HG03159 (cell line): ENCODE measurements around the gene CIT.

ENCODE experiments used
- ATAC-seq: cut with Tn5 transposase; IDR thresholded peaks from one replicate; pipeline ENCODE4 v1.9.1; 2021; ENCODE audit warnings: mild to moderate bottlenecking, moderate library complexity; ENCODE audit not compliant: unreplicated experiment

The CIT gene

DNA sequence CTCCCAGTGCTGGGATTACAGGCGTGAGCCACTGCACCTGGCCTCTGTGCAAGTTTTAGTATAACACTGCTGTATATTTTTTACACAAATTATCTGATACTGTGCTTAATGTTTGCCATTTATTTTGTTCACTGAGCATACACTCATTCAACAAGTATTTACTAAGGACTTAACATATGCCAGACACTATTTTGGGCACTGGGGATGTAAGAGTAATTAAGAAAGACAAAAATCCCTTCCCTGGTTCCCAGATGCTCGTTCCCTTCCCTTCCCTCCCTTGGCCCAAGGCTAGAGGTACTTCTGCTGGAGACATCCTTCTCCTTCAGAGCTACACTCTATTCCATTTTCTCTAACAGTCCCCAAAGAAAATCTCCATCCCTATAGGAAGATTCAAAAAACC lies 12.5 kb downstream of the CIT start:
- no peak for ATAC-seq

DNA sequence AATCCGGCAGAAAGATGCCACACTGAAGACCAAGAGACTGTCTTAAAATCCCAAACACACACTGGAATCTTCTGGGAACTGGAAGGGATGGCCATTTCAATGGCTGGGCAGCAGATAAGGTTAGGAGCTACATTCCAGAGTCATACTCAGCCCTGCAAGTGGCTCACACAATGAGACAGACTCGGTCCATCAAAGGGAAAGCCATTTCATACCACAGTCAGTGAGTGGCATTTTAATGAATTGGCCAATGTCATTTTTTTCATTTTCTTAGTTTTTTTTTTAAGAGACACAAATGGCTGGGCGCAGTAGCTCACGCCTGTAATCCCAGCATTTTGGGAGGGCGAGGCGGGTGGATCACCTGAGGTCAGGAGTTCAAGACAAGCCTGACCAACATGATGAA lies 17.9 kb downstream of the CIT start:
- no peak for ATAC-seq

DNA sequence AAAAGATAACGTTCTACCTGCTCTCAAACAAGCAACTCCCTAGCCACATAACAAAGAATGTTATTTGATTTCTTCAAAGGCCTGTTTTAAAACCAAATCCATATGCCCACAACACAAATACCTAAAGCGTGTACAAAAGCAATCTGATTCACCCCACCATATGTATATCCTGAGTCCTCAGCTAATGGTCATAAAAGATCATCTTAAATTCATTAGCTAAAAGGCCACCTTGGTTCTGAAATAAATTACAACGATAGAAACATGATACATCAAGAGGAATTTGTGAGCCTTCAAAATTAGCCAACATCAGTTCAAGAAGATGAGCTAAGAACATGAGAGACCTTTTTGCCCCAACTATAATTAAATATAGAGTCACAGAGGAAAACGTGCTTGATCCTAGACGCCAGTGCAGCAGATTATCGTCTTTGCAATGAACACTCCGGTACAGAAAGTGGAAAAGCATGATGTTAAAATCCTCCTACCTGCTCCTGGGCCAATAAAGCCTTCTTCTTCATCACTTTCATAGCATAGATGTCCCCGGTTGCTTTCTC lies 20.0 kb downstream of the CIT start:
- ATAC-seq = no peak

DNA sequence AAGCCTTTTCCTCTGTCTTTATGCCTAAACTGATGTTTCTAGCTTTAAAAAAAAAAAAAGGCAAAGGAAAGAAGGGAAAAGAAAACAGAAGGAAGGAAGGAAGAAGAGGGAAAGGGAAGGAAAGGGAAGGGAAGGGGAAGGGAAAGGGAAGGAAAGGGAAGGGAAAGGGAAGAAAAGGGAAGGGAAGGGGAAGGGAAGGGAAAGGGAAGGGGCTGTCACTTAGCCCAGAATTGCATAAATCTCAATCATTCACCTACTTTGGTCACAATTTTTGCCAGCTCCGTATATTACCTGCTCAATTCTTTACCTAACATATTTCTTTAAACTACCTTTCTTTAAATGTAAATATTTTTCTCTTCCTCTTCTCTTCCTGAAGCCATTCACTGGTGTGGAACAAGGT lies 26.8 kb downstream of the CIT start:
- no peak for ATAC-seq

DNA sequence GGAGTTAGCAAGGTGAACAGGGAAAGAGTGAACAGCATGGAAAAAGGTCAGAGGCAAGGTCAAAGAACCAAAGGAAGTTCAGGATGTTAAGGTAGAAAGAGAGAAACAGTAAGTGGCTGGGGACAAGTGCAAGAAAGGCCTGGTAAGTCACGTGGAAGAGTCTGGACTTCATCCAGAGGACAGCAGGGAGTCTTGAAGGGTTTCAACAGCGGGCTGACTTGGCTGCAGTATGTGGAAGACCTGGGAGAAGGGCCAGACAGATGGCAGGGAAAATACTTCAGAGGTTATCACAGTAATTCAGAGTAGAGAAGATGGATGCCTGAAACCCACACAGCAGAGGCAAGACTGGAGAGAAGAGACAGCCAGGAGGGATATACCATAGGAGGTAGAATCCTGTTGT lies 34.0 kb downstream of the CIT start:
- no peak for ATAC-seq

DNA sequence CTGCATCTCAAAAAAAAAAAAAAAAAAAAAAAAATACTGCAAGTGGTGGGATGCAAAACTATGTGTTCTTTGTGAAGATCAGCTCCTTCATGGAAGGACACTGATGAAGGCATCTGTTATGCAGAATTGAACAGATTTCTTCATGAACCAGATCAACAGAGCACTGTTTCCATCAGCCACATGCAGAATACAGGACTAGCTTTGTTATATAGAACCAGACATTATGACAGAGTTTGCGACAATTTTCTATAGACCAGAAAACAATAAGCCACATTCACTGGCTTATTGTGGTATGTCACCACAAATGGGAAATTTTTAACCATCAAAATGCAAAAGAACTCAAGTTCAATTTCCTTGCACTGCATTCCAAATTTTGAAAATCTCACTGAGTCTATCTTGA lies 34.7 kb downstream of the CIT start:
- no peak for ATAC-seq

DNA sequence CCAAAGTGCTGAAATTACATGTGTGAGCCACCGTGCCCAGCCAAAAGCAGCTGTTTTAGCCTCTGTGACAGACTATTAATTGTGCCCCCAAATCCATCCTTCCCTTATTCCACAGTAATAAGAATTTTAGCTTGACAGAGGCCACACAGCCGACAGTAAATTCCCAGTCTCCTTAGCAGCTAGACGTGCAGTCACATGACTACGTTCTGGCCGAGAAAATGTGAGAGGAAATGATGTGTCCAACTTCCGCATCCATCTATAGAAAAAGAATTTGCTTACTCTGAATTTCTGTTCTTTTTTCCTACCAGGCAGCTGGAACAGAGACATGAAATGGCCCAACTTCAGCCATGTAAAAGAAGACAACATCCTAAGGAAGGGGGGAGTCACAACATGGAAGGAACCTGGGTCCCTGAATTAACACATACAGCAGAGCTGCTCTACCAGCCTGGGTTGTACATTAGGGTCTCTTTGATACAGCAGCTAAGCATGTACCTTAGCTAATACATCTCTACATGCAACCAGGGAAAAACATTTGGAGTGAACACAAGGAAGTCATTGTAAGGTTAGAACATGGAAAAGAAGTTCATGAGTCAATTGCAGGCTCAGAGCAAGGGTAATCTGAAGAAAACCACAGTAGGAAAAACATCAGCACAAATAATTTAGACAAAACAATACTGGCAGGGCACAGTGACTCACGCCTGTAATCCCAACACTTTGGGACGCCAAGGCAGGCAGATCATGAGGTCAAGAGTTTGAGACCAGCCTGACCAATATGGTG lies 35.5 kb downstream of the CIT start:
- no peak for ATAC-seq

DNA sequence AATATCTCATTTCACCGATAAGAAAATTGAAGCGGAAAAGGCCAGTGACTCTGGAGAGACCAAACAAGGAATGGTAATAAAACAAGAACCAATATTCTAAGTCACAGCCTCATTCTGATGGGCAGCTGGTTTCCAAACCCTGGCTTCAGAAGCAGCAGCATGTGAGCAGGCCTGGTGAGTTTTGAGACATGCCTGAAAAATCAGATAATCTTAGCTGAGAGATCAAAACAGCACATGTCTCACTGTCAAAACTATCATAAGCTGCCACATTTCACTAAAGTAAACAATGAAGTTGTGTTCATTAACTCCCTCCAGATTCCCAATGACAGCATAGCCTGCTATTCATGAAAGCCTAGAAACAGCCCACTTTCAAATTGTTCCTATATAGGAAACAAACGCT lies 36.5 kb downstream of the CIT start:
- ATAC-seq = no peak

DNA sequence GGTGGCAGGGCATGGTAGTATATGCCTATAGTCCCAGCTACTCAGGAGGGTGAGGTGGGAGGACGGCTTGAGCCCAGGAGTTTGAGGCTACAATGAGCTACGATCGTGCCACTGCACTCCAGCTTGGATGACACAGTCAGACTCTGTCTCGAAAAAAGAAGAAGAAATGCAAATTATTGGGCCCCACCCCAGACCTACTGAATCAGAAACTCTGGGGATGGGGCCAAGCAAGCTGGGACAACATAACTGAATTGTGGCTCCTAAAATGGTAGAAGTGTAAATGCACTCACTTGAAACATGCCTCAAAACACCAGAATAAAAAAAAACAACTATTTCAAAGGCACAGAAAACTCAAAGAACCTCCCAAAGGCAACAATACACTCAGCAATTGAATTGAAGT lies 37.0 kb downstream of the CIT start:
- ATAC-seq = no peak

DNA sequence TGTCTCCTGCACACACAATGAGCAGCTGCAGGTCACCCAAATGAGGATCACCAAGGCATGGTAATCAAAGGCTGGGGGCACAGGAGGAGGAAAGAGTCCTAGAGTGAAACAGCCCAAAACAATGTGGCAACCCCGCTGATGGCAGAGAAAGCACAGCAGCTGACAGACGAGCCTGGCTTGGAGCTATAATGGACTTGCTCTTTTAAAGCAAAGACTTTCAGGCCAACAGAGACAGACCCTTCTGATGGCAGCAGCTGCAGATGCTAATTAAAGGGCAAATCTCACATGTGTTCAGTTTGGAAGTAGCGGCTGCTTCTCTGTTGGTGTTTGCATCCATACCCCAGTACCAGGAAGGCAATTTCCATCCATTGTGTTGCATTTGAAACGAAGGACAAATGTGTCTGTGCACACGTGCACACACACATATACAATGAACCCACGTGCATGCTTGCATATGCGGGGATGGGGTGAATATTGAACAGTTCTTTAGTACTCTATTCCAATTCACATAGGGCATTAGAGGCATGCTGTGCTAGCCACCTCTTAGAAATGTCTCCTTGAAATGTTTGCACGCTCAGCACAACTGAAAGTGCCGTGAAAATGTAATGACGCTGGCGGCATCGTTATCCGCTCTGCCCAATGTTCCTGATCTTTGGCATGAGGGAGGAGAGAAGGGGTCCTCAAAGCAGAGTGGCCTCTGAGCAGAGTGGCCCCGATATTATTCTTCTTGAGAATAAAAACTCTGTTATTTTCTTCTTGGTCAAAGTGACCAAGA lies 38.1 kb downstream of the CIT start:
- no peak for ATAC-seq

DNA sequence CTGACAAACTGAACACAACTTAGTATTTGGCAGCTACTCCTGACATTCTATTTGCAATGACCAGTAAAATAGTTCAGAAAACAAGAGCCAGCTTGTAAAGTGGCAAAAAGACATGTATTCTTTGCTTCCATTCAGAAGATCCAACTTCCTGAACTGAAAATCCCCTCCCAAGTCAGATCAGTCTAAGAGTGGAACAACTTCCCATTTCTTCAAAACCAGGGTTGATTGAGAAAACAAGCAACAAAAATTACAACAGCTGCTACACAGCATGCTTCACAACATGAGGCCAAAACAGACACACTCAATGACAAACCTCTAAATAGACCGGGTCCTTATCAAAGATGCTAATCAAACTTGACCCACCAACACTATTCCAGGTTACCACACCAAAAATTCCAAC lies 40.3 kb downstream of the CIT start:
- no peak for ATAC-seq

DNA sequence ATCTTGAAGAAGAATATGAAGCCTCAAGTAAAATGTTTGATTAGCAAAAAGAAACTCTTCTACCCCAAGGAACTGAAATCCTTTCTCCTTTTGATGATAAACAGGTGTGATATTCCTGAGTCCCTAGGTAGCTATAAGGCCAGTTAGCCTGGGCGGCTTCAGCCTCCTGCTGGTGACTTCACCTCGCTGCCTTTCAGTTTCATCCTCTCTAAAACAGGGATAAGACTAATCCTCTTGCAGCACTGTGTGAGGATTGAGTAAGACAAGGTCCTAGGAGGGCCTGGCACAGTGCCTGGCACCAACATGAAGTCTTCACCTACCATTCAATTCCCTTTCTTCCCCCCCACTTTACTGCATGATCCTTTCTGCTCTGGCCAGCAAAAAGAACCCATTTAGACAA lies 42.1 kb downstream of the CIT start:
- ATAC-seq = no peak

DNA sequence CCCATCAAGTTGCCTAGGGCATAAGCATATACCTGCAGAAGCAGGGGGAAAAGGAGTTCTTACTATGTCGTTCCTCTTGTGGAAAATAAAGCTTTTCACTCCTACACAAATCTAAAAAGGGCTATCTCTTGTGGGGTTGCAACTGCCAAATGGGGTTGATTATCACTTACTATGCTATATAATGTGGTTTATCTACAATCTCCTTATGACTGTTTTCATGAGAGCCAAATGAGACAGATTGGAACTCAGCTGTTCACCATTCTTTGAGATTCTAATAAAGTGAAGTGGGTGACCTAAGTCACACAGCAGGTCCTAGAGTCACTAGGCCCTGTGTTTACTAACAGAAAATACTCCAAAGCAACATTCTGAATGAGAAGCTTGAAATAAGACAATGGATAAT lies 47.7 kb downstream of the CIT start:
- no peak for ATAC-seq

DNA sequence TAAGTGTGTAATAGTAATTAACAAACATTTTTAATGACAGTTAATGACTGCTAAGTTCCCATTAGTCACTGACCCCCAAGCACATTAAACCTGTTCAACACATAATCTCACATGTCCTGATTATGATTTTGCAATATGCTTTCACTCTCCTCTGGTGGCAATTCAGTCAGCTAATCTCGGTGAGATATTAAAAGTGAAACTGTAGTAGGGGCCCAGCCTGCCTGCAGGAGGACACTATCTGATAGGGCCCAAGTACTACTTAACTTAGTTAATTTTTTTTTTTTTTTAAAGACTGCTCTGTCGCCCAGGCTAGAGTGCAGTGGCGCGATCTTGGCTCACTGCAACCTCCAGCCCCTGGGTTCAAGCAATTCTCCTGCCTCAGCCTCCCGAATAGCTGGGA lies 48.8 kb downstream of the CIT start:
- ATAC-seq = no peak

DNA sequence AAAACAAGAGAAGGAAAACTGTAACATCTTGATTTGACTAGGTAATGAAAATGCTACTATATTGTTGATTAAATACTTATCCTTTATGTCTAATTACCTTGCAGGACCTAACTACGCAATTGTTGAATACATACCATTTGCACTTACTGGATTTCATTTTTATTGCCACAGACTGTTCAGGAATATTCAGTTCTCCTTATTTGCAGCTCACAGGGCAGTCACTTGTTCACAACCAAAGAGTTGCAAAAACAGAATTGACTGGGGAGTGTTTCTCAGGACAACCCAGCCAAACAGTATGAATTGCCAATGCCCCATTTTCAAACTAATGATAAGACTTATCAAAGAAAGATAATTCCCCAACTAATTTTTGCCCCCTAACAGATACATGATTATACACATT lies 49.4 kb downstream of the CIT start:
- no peak for ATAC-seq

DNA sequence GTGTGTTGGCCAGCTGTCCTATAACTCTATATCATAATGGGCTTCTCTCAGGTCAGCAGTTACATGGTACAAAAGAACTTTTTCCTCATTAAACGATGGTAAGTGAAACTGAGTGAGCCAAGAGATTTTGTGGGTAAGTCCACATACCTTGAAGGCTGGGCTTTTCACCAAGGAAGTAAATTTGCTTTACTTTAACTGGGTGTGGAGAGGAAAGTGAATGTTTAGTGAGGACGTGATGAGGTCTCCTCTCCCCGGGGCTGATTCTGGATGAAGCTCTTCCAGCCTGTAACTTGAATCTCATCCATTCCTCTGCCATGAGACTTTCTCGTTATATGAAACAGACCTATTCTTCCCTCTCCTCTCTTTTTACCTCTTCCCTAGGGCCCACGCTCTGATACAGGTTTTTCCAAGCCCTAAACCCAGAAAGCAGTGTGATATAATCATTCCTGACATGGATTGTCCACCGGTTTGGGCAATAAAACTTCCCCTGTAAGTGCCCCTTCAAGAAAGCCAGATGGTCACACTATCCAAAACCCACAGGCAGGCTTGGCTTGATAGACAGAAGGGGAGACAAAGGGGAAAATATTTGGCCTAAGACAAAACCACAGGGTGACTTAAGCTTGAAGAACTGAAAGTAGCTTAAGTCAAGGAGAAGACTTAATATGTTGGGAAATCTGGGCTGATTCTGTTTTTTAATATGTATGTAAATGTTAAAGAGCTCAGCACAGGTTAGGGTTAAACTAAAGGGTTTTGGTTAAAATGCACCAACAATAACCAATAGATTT lies 50.3 kb downstream of the CIT start:
- no peak for ATAC-seq

DNA sequence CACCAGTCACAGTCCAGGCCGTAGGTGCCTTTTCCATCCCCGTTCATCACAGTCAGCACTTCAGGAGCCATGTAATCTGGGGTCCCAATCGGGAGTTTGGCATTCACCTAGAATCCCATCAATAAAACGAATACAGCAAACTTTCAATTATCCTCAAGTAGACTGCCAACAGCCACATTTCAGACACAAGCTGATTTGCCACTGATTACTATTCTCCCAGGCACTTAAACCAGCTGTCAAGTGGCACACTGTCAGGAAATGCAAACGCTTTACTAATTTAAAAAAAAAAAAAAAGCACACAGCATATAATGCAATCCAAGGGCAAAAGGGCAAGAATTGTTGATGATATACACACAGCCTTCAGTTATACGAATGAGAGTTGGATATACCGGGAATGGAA lies 51.9 kb downstream of the CIT start:
- ATAC-seq = no peak

DNA sequence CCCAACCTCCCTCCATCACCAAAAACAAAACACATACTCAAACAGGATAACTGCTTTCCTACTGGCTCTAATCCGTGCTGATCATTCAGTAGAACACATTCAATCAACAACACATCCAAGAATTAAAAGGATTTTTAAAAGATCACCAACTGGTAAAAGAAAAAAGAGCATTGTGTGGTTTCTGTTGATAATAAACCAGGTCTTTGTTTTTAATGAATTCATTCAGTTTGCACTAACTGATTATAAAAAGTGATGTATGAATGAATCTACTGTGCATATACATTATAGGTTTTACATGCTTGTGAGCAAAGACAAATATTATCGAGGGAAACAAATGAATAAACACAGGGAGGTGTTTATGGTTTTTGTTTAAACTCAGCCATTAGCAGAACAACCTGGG lies 55.1 kb downstream of the CIT start:
- ATAC-seq = no peak

DNA sequence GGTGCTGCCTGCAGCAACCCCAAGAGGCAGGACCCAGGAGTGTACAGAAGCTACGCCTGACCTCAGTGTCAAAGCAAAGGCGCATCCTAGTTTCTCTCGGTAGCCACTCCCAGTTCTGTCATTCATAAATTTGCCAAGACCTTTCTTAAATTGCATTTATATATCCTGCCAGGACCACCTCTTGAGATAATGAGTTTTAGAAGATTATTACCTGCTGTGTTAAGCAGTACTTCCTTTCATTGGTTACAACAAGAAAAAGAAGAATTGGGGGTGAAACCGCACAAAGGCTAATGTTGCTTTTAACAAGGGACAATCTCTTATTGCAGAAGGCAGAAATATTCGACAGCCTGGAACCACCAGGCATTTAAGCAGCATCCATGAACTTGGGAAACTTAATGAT lies 57.8 kb downstream of the CIT start:
- no peak for ATAC-seq

DNA sequence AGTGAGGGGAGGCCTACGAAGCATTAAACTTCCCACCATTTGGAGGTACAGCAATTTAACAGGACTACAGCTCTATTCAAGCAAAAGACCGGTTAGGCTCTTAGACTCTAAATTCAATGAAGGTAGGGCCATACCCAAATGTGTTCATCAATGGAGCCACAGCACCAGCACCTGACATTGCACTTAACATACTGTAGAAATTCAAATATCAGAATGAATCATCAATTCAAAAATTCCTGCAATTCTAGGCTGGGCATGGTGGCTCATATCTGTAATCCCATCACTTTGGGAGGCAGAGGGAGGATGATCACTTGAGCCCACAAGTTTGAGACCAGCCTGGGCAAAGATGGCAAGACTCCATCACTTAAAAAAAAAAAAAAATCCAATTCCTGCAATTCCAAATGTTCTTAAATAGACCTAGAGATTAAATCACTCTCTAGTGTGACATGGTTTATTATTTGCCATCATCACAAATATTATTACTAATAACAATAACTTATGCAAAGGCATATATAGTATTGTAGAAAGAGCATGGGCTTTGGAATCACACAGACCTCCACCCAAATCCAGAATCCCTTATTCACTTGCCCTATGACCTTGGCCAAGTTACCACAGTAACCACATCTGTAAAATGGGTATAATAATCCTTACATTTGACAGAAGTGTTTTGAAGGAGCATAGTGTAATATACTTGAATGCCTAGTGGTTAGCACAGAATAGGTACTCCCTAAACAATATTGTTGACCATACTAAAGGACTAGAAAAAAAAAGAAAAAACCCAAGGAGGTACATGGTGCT lies 59.4 kb downstream of the CIT start:
- ATAC-seq = no peak

DNA sequence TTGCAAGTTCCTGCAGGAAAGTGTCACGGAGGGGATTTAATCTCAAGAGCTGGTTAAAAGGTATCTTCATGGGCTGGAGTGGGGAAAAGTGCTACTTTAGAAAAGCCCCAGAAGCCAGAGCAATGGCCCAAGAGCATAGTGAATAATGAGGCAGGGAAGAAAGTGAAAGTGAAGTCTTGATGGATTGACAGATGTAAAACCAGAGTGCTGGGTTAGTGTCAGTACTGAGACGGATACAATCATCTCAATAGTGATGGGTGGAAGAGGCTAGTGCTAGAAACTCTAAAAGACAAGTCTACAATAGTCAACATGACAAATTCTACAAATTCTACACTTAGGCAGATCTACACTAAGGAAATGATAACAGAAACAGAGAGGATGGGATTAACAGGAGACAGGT lies 68.1 kb downstream of the CIT start:
- ATAC-seq = no peak
